ENCODE measurements around the gene HDAC9.
A peak's percentile ranks its signal among the peaks of the same experiment; 100 is the strongest.

The HDAC9 gene

DNA sequence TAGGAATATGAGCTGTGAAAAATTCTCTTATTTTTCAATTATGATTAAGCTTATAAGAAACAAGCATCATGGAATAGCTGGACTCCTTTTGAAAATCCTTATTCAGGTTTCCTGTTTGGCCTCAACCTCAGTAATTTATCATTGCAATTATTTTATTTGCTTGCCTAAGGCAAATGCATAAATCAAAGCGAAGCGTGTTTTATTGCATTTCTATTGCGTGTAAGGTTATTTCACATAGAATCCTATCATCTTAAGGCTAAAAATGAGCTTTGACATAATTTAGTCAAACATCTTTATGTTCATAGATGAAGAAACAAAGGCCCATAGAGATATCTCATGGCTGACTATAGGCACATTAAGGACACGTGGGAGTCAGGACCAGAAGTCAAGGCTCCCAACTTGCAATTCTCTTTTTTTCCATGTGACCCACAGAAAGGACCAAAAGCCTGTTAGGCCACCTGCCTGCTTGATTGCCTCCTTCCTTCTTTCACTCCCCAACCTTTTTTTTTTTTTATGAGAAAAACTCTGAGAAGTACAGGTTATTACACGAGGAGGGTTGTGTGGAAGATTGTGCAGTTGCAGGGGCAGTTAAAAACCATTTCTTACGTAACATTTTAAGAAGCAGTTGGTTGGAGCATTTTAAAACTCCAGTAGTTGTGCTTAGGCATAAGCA is 261.0 kb downstream of the HDAC9 start:
- DNase-seq (no peak), ATAC-seq (replicated peaks) (no peak)
- Mint-ChIP-seq H3K27ac (no peak overlapping the region), H3K36me3 (ENCODE audit: insufficient read depth) (no peaks in the 10 kb centered on the region), H3K27me3 (no peaks in the 10 kb centered on the region), H3K4me3 (no peak overlapping the region), H3K9me3 (no peaks in the 10 kb centered on the region), H3K4me1 (ENCODE audit: low read depth in 2 of 2) (no peaks in the 10 kb centered on the region)

DNA sequence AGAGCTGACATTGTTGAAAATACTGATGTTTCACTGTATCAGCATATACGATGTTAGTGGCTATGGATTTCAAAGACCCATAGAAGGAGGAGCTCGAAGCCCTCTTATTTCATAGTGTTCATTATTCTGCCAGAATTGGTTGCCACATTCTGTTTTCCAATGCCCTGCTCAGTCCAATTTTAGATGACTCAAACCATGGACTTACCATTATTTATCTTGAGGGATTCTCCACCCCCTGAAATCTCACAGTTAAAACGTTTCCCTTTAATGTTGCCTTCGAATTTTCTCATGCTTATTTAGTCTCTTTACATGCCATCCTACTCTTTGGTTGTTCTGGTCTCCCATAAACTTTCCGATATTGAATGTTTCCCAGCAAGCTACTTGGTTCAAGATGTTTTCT is 264.5 kb downstream of the HDAC9 start:
- Mint-ChIP-seq H3K4me1 (ENCODE audit: low read depth in 2 of 2) (no peaks in the 10 kb centered on the region), H3K27ac (no peak overlapping the region), H3K36me3 (ENCODE audit: insufficient read depth) (no peaks in the 10 kb centered on the region), H3K27me3 (no peaks in the 10 kb centered on the region), H3K9me3 (no peaks in the 10 kb centered on the region), H3K4me3 (no peak overlapping the region)
- DNase-seq: no peak
- no peak for ATAC-seq (replicated peaks)

DNA sequence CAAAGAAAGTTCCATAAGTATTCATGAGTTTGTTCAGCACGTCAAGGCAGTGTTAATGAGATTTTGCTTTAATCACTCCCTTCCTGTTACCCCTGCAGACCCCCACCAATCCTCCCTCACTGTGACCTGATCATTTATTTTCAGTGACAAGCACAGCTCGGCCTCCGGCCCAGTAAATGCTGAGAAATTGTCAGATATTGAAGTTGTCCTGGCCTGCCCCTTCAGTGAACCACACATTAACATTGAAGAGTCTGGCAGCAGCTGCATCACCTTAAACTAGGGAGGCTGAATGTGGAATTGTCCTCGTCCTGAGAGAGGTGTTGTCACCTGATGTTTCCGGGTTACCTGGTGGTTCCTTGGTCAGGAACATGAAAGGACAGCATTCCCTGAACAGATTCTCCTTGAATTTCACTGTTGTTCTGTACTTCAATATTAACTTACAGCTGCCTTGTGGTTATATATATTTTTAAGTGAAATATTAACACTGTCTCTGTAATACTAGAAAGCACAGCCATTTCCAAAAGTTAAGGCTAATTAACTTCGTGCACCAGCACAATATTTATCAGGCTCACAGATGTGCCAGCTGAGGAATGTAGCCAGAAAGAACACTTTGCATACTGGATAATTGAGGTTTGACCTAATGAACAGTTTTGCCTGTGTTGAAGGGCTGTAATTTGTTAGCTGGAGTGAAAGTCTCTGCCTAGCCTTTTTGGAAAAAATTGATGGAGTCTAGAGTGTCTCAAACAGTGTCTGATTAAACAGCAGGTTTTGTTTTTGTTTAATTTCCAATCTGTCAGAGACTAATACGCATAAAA is 265.3 kb downstream of the HDAC9 start:
- peak overlapping the region in 1 of 2 donors; percentile 42 for H3K27ac Mint-ChIP-seq
- DNase-seq: no peak

DNA sequence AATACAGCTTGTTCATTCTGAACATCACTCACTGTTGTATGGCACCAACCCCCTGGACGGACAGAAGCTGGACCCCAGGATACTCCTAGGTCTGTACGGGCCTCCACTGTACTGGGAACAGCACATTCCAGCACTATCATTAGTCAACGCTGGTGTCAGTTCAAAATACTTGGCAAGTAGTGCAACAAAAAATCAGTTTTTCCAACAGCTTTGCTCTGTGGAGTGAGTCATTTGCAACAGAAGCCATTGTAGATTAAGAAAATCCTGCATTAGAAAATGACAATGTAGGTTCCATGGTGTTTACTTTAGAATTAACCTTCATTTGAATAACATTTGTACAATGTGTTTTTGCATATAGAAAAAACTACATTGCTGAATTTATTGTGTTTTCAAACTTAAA is 266.6 kb downstream of the HDAC9 start:
- no peak overlapping the region for H3K4me3 Mint-ChIP-seq

More for the DNA sequence above, 265.3 kb downstream of the HDAC9 start:
- Mint-ChIP-seq H3K36me3 (ENCODE audit: insufficient read depth) (no peaks in the 10 kb centered on the region), H3K9me3 (no peaks in the 10 kb centered on the region), H3K4me1 (ENCODE audit: low read depth in 2 of 2) (no peaks in the 10 kb centered on the region), H3K4me3 (no peak overlapping the region), H3K27me3 (no peaks in the 10 kb centered on the region)
- no peak for ATAC-seq (replicated peaks)

DNA sequence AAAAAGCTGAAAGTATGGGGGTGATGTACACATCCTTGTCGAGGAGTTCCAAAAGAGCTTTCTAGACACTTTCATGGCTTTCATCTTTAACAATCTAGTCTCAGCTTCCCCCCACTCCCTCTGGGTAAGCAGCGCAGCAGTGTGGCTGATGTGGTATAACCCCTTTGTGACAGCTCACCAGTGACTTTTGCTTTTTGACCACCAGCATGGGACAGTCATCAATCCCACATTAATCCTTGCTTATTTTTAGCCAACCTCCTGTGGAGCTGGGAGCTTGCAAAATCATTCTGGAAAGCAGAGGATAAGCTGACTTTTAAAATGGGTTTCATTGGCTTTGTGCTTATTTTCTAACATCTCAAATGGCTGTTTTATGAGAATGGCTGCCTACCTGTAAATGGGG is 272.7 kb downstream of the HDAC9 start:
- H3K4me1 Mint-ChIP-seq (ENCODE audit: low read depth in 2 of 2): no peaks in the 10 kb centered on the region
- DNase-seq: no peak
- H3K27me3 Mint-ChIP-seq: no peaks in the 10 kb centered on the region
- no peaks in the 10 kb centered on the region for H3K36me3 Mint-ChIP-seq (ENCODE audit: insufficient read depth)
- no peak overlapping the region for H3K4me3 Mint-ChIP-seq
- no peak overlapping the region for H3K27ac Mint-ChIP-seq
- H3K9me3 Mint-ChIP-seq: no peaks in the 10 kb centered on the region
- no peak for ATAC-seq (replicated peaks)

More for the DNA sequence above, 266.6 kb downstream of the HDAC9 start:
- no peak for DNase-seq
- Mint-ChIP-seq H3K36me3 (ENCODE audit: insufficient read depth) (no peaks in the 10 kb centered on the region), H3K4me1 (ENCODE audit: low read depth in 2 of 2) (no peaks in the 10 kb centered on the region), H3K9me3 (no peaks in the 10 kb centered on the region), H3K27ac (no peak overlapping the region), H3K27me3 (no peaks in the 10 kb centered on the region)
- ATAC-seq (replicated peaks): no peak

DNA sequence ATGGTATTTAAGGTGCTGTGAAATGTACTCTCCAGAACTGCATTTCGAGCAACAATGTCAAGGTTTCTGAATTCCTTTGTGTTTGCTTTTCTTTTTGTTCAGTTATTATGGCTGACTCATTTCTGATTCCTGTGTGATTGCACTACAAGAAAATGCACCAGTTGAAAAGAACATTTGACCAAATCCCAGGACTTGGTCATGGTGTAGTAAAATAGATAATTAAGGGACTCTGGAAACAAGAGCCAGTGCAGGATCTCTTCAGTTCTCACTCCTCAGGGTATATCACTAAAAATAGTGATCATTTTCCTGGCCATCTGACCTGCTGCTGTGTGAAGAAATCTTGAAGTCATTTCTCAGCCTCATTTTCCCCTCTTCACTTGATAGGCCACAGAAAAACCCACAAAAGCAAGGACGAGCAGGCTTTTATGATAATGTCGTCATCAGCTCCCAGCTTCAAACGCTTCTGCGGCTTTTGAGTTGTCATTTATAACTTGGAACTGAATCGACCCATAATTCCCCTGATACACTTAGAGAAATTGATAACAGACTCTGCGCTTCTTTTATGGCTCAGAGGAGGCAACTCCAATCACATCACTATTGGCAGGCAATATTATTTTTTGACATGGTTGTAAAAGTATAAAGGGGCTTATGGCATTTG is 274.7 kb downstream of the HDAC9 start:
- no peak overlapping the region for H3K27ac Mint-ChIP-seq
- H3K4me3 Mint-ChIP-seq: no peak overlapping the region
- ATAC-seq (replicated peaks) (no peak), DNase-seq (no peak)
- no peaks in the 10 kb centered on the region for H3K36me3 Mint-ChIP-seq (ENCODE audit: insufficient read depth)
- H3K9me3 Mint-ChIP-seq: no peaks in the 10 kb centered on the region
- no peaks in the 10 kb centered on the region for H3K4me1 Mint-ChIP-seq (ENCODE audit: low read depth in 2 of 2)
- H3K27me3 Mint-ChIP-seq: no peaks in the 10 kb centered on the region

DNA sequence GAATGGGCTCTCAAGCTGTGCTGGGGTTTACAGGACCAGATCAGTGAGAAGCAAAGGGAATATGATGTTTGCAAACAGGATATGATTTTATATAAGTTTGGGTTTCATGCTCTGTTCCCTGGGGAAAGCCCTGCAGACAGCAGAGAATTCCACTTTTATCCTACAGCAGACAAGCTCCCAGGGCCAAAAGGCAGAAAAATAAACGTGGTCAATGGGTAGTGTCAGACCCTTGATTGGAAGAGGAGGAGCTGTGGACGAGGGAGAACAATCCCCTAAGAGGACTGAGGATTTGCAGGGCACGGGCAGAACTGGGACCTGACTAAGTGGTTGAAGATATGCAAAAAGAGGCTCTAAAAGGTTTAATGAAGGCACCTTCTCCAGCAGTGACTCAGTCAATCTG is 275.3 kb downstream of the HDAC9 start:
- no peak overlapping the region for H3K27ac Mint-ChIP-seq
- H3K9me3 Mint-ChIP-seq: no peaks in the 10 kb centered on the region
- no peak overlapping the region for H3K4me3 Mint-ChIP-seq
- no peaks in the 10 kb centered on the region for H3K27me3 Mint-ChIP-seq
- DNase-seq (no peak), ATAC-seq (replicated peaks) (no peak)
- H3K4me1 Mint-ChIP-seq (ENCODE audit: low read depth in 2 of 2): no peaks in the 10 kb centered on the region
- no peaks in the 10 kb centered on the region for H3K36me3 Mint-ChIP-seq (ENCODE audit: insufficient read depth)

DNA sequence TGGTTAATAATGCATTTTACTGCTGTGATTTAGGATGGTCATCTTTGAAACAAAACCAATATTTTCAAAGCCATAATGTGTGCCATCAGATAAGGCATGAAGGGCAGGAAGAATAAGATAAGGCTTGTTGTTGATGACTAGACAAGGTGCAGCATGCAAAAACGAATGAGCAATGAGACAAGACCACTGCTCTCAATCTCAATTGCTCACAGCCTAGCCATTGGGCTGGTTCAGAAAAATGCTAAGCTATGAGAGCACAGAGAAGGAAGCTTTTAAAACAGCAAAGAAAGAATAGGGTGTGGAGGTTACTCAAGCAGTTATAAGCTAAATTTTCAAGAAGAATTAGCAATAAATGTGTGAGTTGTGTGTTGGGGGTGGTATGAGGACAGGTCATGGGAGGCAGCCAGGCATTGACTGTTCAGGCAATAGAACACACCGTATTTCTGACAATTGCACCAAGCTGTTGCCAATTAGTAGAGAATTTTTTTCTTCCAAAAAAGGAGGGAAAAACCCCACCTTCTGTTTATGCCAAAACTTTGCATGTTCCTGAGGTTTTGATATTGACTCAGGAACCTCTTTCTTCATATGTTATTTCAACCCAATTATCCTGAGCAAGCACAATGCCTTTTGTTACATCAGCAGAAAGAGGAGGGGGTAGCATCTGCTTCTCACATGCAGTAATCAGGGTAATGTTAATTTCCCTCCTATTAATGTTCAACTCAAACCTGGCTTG is 276.5 kb downstream of the HDAC9 start:
- ATAC-seq (replicated peaks) (no peak), DNase-seq (no peak)
- no peaks in the 10 kb centered on the region for H3K36me3 Mint-ChIP-seq (ENCODE audit: insufficient read depth)
- no peaks in the 10 kb centered on the region for H3K4me1 Mint-ChIP-seq (ENCODE audit: low read depth in 2 of 2)
- H3K4me3 Mint-ChIP-seq: no peak overlapping the region
- no peaks in the 10 kb centered on the region for H3K27me3 Mint-ChIP-seq
- no peaks in the 10 kb centered on the region for H3K9me3 Mint-ChIP-seq
- no peak overlapping the region for H3K27ac Mint-ChIP-seq

DNA sequence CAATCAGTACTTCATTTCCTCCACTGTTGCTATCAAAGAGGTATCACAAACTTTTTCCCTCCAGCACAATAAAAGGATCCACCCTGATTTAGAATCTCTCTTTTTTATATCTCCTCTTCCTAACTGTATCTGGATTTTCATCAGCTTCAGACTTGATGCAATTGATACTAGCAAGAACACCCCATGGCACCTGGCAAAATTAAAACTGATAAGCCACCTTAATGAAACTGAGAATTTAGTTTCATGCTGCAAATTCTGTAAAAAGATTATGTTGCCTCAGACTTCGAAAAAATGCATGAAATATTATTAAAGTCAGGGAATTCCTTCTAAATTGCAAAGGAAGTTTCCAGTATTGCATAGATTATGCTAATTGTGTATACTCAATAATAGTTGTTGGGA is 277.0 kb downstream of the HDAC9 start:
- no peak overlapping the region for H3K27ac Mint-ChIP-seq
- ATAC-seq (replicated peaks) (no peak), DNase-seq (no peak)
- no peaks in the 10 kb centered on the region for H3K27me3 Mint-ChIP-seq
- H3K4me1 Mint-ChIP-seq (ENCODE audit: low read depth in 2 of 2): no peaks in the 10 kb centered on the region
- no peaks in the 10 kb centered on the region for H3K36me3 Mint-ChIP-seq (ENCODE audit: insufficient read depth)
- H3K4me3 Mint-ChIP-seq: no peak overlapping the region
- no peaks in the 10 kb centered on the region for H3K9me3 Mint-ChIP-seq

DNA sequence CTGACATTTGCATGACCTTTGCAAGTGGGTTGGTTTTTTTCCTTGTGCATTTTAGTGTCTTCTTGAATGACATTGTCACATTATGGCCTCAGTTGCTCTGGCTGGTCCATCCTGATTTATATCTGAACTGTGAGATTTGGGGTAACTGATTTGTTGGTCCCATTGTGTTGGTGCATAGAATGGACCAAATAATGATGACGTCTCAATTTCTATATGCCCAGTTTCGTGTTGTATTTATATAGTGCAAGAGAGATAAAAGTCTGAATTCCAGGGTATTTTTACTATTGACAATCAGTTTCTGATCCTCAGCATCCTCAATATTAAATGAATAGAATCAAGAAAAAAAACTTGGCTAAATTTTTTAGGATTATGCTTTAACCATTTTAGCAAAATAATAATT is 281.8 kb downstream of the HDAC9 start:
- DNase-seq (no peak), ATAC-seq (replicated peaks) (no peak)
- H3K27me3 Mint-ChIP-seq: no peaks in the 10 kb centered on the region
- no peaks in the 10 kb centered on the region for H3K9me3 Mint-ChIP-seq
- no peaks in the 10 kb centered on the region for H3K36me3 Mint-ChIP-seq (ENCODE audit: insufficient read depth)
- H3K4me3 Mint-ChIP-seq: no peak overlapping the region
- no peak overlapping the region for H3K27ac Mint-ChIP-seq
- no peaks in the 10 kb centered on the region for H3K4me1 Mint-ChIP-seq (ENCODE audit: low read depth in 2 of 2)

DNA sequence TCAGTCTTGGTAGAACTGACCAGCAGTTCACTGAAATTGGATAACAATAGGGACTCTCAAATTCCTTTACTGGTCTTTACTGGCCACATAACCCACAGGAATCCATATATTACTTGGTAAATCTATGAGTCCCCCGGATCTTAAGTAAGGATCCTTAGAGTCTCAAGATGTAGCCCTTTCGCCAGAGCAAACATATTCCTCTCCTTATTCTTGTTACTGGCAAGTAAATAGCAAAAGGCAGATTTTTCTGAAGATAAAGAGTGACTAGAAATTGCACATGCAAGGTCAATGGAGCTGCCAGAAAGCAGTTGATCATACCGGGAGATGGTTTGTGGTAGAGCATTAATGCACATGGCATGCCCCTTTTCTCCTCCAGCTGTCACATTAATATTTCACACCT is 283.0 kb downstream of the HDAC9 start:
- no peaks in the 10 kb centered on the region for H3K9me3 Mint-ChIP-seq
- no peaks in the 10 kb centered on the region for H3K36me3 Mint-ChIP-seq (ENCODE audit: insufficient read depth)
- DNase-seq: no peak
- no peaks in the 10 kb centered on the region for H3K27me3 Mint-ChIP-seq
- no peak overlapping the region for H3K4me3 Mint-ChIP-seq
- no peak overlapping the region for H3K27ac Mint-ChIP-seq
- ATAC-seq (replicated peaks): no peak
- no peaks in the 10 kb centered on the region for H3K4me1 Mint-ChIP-seq (ENCODE audit: low read depth in 2 of 2)

DNA sequence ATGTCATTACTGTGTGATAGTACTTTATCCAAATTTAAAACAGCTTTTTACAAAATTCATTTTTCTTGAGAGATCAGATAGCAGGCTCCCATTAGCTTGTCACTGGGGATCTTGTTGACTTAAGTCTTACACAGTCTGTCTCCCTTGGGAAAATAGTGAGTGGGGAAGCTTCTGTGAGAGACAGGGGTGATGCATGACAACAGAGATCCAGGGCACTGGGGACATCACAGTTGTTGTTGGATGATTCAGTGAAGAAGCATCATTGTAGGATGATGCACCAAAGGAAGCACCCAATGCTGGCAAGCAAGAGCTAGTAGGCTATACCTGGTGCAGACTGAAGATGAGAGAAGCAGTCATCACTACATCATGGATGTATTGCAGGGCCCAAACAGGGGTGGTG is 284.7 kb downstream of the HDAC9 start:
- no peak for DNase-seq
- Mint-ChIP-seq H3K36me3 (ENCODE audit: insufficient read depth) (no peaks in the 10 kb centered on the region), H3K4me1 (ENCODE audit: low read depth in 2 of 2) (no peaks in the 10 kb centered on the region), H3K27ac (no peak overlapping the region), H3K4me3 (no peak overlapping the region), H3K9me3 (no peaks in the 10 kb centered on the region), H3K27me3 (no peaks in the 10 kb centered on the region)
- ATAC-seq (replicated peaks): no peak

DNA sequence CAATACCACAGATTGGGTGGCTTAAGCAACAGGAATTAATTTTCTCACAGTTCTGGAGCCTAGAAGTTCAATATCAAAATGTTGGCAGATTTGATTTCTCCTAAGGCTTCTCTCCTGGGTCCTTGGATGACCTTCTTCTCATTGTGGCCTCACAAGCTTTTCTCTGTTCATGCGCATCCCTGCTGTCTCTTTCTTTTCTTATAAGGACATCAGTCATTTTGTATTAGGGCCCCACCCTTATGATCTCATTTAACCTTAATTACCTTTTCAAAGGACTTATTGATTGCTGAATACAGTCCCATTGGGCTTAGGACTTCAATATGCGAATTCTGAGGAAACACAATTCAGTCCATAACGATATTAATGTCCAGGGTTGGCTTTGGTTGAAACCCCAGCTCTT is 285.4 kb downstream of the HDAC9 start:
- Mint-ChIP-seq H3K27ac (no peak overlapping the region), H3K4me3 (no peak overlapping the region), H3K4me1 (ENCODE audit: low read depth in 2 of 2) (no peaks in the 10 kb centered on the region), H3K36me3 (ENCODE audit: insufficient read depth) (no peaks in the 10 kb centered on the region), H3K9me3 (no peaks in the 10 kb centered on the region), H3K27me3 (no peaks in the 10 kb centered on the region)
- DNase-seq (no peak), ATAC-seq (replicated peaks) (no peak)

Data from effector memory CD8-positive, alpha-beta T cell (primary cell).